A549 (cell line): ENCODE measurements around the gene ANKRD10.

ENCODE experiments used
- BCL3 ChIP-seq: fragments of >200 bp; sonication (Bioruptor Twin); formaldehyde crosslinking; IDR thresholded peaks from 3 replicates; pipeline ENCODE4 v1.6.1; 2016
- CTCF ChIP-seq: fragments of >200 bp; sonication (Bioruptor Twin); formaldehyde crosslinking; IDR thresholded peaks from 3 replicates; pipeline ENCODE4 v1.5.1; 2016
- MAX ChIP-seq: IDR thresholded peaks from 2 replicates; pipeline ENCODE4 v1.6.1; 2012
- POLR2A ChIP-seq: IDR thresholded peaks from 2 replicates; pipeline ENCODE4 v1.6.1; 2012; ENCODE audit warnings: mild to moderate bottlenecking, low read length

DNA sequence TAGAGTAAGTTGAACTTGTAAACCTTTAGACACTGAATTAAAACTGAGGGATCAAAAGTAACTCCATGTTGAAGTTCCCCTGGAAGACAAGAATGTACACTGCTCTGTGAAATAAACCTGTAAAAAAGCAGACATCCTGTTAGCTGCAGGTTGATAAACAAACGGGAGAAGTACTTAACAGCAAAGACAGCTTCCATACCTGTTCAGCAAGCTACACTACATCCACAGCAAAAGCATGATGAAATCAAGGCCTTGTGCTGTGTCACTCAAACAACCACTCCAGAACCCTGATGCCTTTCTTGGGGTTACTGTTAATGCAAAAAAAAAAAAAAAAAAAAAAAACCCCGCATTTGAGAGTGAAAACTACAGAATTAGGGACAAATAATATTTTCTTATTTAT, 20.8 kb downstream of the ANKRD10 start:
- TF ChIP-seq MAX (no peak), POLR2A (no peak), CTCF (no peak), BCL3 (no peak)
